Neutrophil (primary cell): ENCODE measurements around the gene PRKN.

ENCODE experiments used
- H3K27ac ChIP-seq: fragments of 200-600 bp; sonication (generic); 2 replicates; pipeline ENCODE4 v1.5.1; 2016; ENCODE audit warnings: mild to moderate bottlenecking, moderate library complexity
- H3K27me3 ChIP-seq: fragments of 200-600 bp; sonication (generic); 2 replicates; pipeline ENCODE4 v1.6.0; 2016; ENCODE audit warnings: mild to moderate bottlenecking
- H3K36me3 ChIP-seq: fragments of 200-600 bp; sonication (generic); 2 replicates; pipeline ENCODE4 v1.5.1; 2017
- H3K4me1 ChIP-seq, 2 experiments: fragments of 200-600 bp in 1 of 2; sonication (generic) in 1 of 2; 1 replicate in 1 of 2; 2 replicates in 1 of 2; pipeline versions ENCODE4 v1.5.1 to v1.6.1; 2013 to 2016; ENCODE audit warnings: low read depth in 1 of 2, low read length in 1 of 2, mild to moderate bottlenecking in 1 of 2, moderate library complexity in 1 of 2; ENCODE audit not compliant: control insufficient read depth in 1 of 2, insufficient read depth in 1 of 2
- H3K4me3 ChIP-seq, 2 experiments: fragments of 200-600 bp in 1 of 2; sonication (generic) in 1 of 2; 1 replicate in 1 of 2; 2 replicates in 1 of 2; pipeline ENCODE4 v1.5.1; 2013 to 2016; ENCODE audit warnings: low read depth in 1 of 2, low read length in 1 of 2, mild to moderate bottlenecking in 1 of 2, moderate library complexity in 1 of 2
- H3K9me3 ChIP-seq: fragments of 200-600 bp; sonication (generic); 2 replicates; pipeline ENCODE4 v1.5.1; 2016
- TF ChIP-seq, protein P1 (sequence below): fragments of 200-600 bp; sonication (generic); IDR thresholded peaks from 2 replicates; pipeline ENCODE4 v1.5.1; 2016; ENCODE audit warnings: antibody characterized with exemption

The PRKN gene

DNA sequence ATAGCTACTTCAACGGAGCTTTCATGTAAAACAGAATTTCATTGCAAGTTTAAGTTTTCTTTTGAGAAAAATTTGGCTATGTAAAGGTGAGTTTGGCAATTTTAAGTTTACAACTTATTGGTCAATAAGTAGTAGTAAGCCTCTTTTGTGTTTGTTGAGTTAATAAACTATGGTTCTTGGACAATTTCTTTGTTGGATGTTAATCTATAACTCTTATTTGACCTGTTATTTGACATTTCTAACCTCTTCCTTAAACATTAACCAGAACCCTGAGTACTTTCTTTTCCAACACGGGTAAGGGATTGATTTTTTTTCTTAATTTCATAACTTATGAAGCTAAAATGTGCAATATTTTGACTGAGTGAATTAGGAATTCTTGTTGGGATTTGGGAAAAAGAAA is 354.4 kb downstream of the PRKN start:
- Histone ChIP-seq H3K9me3 (no peaks in the 10 kb centered on the region), H3K27me3 (no peaks in the 10 kb centered on the region), H3K4me1 (no peaks in the 10 kb centered on the region), H3K4me3 (no peak overlapping the region), H3K27ac (no peak overlapping the region), H3K36me3 (no peaks in the 10 kb centered on the region)
- TF ChIP-seq, protein P1, sequence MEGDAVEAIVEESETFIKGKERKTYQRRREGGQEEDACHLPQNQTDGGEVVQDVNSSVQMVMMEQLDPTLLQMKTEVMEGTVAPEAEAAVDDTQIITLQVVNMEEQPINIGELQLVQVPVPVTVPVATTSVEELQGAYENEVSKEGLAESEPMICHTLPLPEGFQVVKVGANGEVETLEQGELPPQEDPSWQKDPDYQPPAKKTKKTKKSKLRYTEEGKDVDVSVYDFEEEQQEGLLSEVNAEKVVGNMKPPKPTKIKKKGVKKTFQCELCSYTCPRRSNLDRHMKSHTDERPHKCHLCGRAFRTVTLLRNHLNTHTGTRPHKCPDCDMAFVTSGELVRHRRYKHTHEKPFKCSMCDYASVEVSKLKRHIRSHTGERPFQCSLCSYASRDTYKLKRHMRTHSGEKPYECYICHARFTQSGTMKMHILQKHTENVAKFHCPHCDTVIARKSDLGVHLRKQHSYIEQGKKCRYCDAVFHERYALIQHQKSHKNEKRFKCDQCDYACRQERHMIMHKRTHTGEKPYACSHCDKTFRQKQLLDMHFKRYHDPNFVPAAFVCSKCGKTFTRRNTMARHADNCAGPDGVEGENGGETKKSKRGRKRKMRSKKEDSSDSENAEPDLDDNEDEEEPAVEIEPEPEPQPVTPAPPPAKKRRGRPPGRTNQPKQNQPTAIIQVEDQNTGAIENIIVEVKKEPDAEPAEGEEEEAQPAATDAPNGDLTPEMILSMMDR, result no peak

DNA sequence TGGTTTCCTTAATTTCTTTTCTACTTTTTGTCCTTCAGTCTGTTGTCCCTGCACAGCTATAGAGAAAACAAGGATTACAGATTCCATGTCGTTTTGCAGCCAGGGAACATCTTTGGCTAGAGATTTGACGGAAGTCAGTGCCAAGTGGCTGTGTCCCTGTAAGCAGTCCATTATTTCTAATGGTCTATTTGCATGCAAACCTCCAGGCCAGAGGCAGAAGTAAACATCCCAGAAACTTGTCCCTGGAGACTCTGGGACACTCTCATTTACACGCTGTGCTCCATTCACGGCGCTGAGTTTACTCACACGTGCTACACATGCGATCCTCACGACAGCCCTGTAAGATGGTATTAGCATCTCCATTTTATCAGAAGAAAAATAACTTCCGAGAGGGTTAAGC is 355.5 kb downstream of the PRKN start:
- TF ChIP-seq, protein P1, result no peak
- no peaks in the 10 kb centered on the region for H3K9me3 ChIP-seq
- H3K27me3 ChIP-seq, result no peaks in the 10 kb centered on the region
- H3K4me1 ChIP-seq, result no peaks in the 10 kb centered on the region
- no peak overlapping the region for H3K27ac ChIP-seq
- H3K4me3 ChIP-seq, result no peak overlapping the region
- H3K36me3 ChIP-seq, result no peaks in the 10 kb centered on the region

DNA sequence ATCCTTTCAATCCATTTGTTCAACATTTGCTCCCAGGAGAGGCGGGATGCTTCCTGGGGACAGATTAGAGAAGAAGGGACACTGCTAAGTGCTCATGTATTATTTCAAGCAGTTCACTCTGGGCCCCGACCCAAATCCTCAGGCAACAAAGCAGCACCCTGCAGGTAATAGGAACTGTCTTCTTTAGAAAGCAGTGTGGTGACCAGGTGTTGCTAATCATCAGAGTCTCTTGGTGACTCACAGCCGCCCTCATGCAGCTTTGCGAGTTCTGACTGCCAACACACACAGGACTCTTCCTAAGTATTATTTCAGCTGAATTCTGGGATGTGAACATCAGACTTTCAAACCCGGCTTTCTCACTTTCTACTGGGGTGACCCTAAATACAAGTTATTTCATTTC is 356.4 kb downstream of the PRKN start:
- Histone ChIP-seq H3K4me3 (no peak overlapping the region), H3K27me3 (no peaks in the 10 kb centered on the region), H3K27ac (no peak overlapping the region), H3K36me3 (no peaks in the 10 kb centered on the region), H3K4me1 (no peaks in the 10 kb centered on the region), H3K9me3 (no peaks in the 10 kb centered on the region)
- TF ChIP-seq, protein P1, result no peak

DNA sequence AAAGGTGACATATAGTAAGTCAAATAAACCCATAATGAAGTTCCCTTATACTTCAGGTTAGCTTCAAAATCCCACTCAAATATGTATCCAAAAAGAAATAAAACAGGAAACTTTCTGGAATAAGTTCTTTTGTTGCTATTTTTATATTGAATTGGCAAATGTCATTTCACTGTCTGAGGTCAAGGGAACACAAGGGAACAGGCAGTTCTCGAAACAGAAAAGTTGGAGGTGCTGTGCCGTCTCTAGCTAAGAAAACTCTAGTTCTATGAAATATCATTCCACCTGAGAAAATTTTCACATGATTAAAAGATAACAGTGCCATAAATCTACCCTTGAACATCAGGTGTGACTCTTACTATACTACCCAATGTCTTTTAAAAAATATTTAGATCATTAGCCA is 358.5 kb downstream of the PRKN start:
- Histone ChIP-seq H3K27me3 (no peaks in the 10 kb centered on the region), H3K9me3 (no peaks in the 10 kb centered on the region), H3K4me1 (no peaks in the 10 kb centered on the region), H3K4me3 (no peak overlapping the region), H3K36me3 (no peaks in the 10 kb centered on the region), H3K27ac (no peak overlapping the region)
- TF ChIP-seq, protein P1, result no peak

DNA sequence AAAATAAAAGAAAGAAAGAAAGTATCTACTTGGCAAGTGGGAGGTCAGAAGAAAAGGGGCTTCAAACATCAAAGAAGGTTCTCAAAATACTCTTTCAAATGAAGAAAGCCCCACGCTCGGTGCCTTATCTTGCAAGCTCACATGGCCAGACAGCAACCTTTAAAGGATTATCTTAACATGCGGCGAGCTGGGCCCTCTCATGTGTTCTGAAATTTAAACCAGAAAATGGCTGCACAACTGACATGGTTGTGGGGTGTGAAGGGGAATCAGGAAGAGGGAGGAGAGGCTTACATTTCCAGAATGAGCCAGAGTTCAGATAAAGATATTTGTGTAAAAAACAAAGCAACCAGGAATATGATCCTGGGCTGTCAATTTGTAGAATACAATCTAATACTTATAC is 363.1 kb downstream of the PRKN start:
- Histone ChIP-seq H3K4me3 (no peak overlapping the region), H3K4me1 (no peaks in the 10 kb centered on the region), H3K36me3 (no peaks in the 10 kb centered on the region), H3K27ac (no peak overlapping the region), H3K9me3 (no peaks in the 10 kb centered on the region), H3K27me3 (no peaks in the 10 kb centered on the region)
- TF ChIP-seq, protein P1, result no peak

DNA sequence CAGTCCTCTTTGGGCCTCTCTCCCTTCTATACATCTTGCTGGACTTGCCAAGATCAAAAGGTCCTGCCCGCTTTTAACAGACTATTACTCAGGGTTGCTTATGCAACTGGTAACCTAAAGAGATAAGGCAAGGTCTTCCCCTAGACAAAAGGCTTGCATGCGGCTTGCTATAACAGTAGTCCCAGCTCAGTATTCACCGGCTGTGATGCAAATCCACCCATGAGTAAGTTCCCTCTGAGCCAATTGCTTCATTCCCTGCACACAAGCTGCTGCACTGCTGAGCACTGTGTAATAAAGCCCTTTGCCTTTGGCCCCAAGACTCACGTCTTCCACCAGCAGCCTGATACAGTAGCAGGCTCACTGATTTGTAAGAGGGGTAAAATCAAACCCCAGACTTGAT is 363.8 kb downstream of the PRKN start:
- Histone ChIP-seq H3K36me3 (no peaks in the 10 kb centered on the region), H3K4me1 (no peaks in the 10 kb centered on the region), H3K9me3 (no peaks in the 10 kb centered on the region), H3K27me3 (no peaks in the 10 kb centered on the region), H3K4me3 (no peak overlapping the region), H3K27ac (no peak overlapping the region)
- TF ChIP-seq, protein P1, result no peak
